ENCODE results near the gene USP13.

USP13 gene

DNA sequence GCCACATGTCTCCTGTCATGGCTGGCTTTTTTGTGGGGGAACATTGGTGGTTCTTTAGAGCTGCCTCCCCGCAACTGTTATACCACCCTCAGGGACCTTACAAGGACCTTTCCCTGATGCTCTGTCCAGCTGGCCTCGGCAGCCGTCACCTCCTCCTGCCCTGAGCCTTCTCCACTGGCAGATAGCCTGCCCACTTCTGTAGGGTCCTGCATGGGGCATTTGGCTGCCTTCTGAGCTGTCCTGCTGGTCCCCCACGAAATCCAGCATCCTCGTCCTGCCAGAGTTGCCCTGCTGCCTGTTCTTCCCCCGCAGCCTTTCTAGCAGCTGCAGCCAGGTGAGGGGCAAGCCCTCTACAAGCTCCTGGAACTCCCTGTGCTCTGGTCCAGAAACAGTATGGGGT lies 86.2 kb downstream of the USP13 start:
- H3K36me3 ChIP-seq (ENCODE audit: insufficient read depth, low read length): peaks cover 52% of the 10 kb centered on the region
- WGBS: 94% methylated on average over 6 of the region's 6 CpGs

DNA sequence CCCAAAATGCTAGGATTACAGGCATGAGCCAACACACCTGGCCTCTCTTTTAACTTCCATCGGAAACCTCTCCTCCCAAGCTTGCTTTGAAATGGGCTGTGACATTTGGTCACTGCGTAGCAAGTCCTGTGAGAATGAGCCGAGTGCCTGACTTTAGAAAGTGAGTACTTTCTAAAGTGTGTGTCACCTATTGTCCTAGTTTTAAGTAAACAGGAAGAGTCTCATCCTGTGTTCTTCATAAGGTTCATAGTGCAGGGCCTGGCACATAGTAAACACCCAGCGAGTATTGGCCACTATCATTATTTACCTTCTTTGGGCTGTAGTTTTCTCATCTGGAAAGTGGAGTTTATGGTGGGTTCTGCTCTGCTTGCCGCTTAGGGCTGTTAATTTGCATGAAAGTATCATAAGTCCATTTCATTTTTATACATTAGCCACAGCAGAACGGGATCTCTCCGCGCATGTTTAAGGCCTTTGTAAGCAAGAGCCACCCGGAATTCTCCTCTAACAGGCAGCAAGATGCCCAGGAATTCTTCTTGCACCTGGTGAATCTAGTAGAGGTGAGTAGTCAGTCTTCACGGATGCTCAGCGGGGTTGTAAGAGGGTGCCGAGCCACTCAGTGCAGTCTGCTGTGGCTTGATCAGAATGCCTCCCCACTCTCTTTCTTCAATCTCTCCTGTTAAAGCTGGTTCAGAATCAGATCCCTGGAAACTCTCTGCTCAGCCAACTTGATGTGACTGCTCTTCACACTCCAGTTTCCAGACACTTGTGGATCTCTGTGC lies 87.2 kb downstream of the USP13 start:
- no peaks in the 10 kb centered on the region for H3K9me3 ChIP-seq (ENCODE audit: insufficient read depth, low read depth, low read length)
- H3K27me3 ChIP-seq (ENCODE audit: insufficient read depth, low read length): no peaks in the 10 kb centered on the region
- no peak overlapping the region for H3K9ac ChIP-seq (ENCODE audit: low read depth, low read length)
- H3K27ac ChIP-seq (ENCODE audit: low read depth, low read length): no peak overlapping the region
- WGBS: 98% methylated on average over 12 of the region's 12 CpGs
- H3K36me3 ChIP-seq (ENCODE audit: insufficient read depth, low read length): peaks cover 60% of the 10 kb centered on the region
- no peak overlapping the region for H3K4me3 ChIP-seq (ENCODE audit: low read length)
- H3K4me1 ChIP-seq (ENCODE audit: insufficient read depth, low read length): no peaks in the 10 kb centered on the region

More for the DNA sequence above, 86.2 kb downstream of the USP13 start:
- Histone ChIP-seq H3K27me3 (ENCODE audit: insufficient read depth, low read length) (no peaks in the 10 kb centered on the region), H3K4me1 (ENCODE audit: insufficient read depth, low read length) (no peaks in the 10 kb centered on the region), H3K9me3 (ENCODE audit: insufficient read depth, low read depth, low read length) (no peaks in the 10 kb centered on the region), H3K9ac (ENCODE audit: low read depth, low read length) (no peak overlapping the region), H3K27ac (ENCODE audit: low read depth, low read length) (no peak overlapping the region), H3K4me3 (ENCODE audit: low read length) (no peak overlapping the region)

DNA sequence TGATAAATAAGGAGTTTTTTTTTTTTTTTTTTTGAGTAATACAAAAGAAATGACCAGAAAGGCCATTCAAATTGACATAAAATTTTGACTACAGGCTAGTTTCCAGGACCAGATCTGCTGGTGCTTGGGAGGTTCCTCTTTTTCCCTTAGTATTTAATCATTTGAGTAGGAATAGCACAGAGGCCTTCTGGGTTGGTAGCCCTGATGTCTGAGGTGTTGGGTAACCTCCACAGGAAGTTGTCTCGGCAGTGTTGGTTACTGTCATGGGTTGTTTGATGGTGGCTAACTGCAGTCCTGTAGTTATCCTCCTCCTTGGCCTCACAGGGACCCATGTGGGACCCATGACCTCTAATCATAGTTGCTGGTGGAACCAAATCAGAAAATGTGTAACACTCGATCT lies 91.1 kb downstream of the USP13 start:
- WGBS: 93% methylated on average over 2 of the region's 2 CpGs
- Histone ChIP-seq H3K4me3 (ENCODE audit: low read length) (no peak overlapping the region), H3K9me3 (ENCODE audit: insufficient read depth, low read depth, low read length) (no peaks in the 10 kb centered on the region), H3K9ac (ENCODE audit: low read depth, low read length) (no peak overlapping the region), H3K27me3 (ENCODE audit: insufficient read depth, low read length) (no peaks in the 10 kb centered on the region), H3K4me1 (ENCODE audit: insufficient read depth, low read length) (no peaks in the 10 kb centered on the region), H3K27ac (ENCODE audit: low read depth, low read length) (no peak overlapping the region), H3K36me3 (ENCODE audit: insufficient read depth, low read length) (peaks cover 41% of the 10 kb centered on the region)

DNA sequence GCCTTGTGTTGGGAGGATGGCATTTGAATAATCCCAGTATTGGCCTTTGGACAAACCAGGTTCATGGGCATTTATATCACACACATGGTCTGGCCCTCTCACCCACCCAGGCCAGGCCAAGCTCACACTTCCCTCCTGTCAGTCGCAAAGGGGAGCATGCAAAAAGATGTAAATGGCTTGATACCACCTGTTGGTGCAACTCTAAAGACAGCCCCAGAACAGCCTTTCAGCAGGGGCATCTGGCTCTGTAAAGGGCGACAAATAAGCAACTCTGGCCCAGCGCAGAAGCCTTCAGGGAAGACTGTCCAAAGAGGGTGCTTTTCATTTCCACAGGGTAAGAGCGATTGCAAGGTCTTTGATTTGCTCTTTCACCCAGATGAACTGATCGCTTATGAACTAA lies 91.8 kb downstream of the USP13 start:
- Histone ChIP-seq H3K4me3 (ENCODE audit: low read length) (no peak overlapping the region), H3K4me1 (ENCODE audit: insufficient read depth, low read length) (no peaks in the 10 kb centered on the region), H3K9me3 (ENCODE audit: insufficient read depth, low read depth, low read length) (no peaks in the 10 kb centered on the region), H3K27me3 (ENCODE audit: insufficient read depth, low read length) (no peaks in the 10 kb centered on the region), H3K36me3 (ENCODE audit: insufficient read depth, low read length) (peaks cover 38% of the 10 kb centered on the region), H3K27ac (ENCODE audit: low read depth, low read length) (no peak overlapping the region), H3K9ac (ENCODE audit: low read depth, low read length) (no peak overlapping the region)
- WGBS: 90% methylated on average over 5 of the region's 5 CpGs

DNA sequence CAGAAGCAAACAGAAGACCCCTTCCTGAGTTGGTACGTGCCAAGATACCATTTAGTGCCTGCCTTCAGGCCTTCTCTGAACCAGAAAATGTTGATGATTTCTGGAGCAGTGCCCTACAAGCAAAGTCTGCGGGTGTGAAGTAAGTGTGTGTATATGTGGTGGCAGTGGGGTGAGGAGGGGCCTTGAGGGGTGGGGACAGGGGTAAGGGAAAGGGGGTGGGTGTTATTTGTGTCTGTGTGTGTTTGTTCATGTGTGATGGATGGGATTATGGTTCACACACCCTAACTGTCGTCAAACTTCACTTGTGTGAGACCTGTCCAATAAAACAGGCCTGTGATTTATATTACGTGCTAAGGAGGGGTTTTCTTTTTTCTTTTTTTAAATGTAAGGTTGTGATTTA lies 92.2 kb downstream of the USP13 start:
- H3K27me3 ChIP-seq (ENCODE audit: insufficient read depth, low read length): no peaks in the 10 kb centered on the region
- no peak overlapping the region for H3K4me3 ChIP-seq (ENCODE audit: low read length)
- no peaks in the 10 kb centered on the region for H3K9me3 ChIP-seq (ENCODE audit: insufficient read depth, low read depth, low read length)
- H3K9ac ChIP-seq (ENCODE audit: low read depth, low read length): no peak overlapping the region
- H3K36me3 ChIP-seq (ENCODE audit: insufficient read depth, low read length): peaks cover 36% of the 10 kb centered on the region
- WGBS: 96% methylated on average over 3 of the region's 4 CpGs
- H3K4me1 ChIP-seq (ENCODE audit: insufficient read depth, low read length): no peaks in the 10 kb centered on the region
- H3K27ac ChIP-seq (ENCODE audit: low read depth, low read length): no peak overlapping the region

DNA sequence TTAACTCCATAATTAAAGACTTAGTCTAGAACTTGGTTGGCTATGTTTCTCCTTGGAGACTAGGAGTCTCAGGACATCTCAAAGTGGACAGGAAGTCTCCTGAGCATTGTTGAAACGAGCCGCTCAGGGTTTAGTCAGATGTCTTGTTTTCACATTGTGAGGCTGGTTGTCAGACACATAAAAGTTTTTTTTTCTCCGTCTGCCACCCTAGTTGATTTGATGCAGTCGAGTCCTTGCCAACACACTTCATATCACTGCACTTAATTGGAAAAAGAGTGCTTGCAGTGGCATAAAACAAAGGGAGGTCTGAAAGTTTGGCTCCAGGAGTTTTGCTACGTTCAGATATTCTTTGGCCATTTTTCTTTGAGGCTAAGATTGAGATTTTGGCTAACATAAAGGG lies 92.9 kb downstream of the USP13 start:
- H3K9me3 ChIP-seq (ENCODE audit: insufficient read depth, low read depth, low read length): no peaks in the 10 kb centered on the region
- no peak overlapping the region for H3K4me3 ChIP-seq (ENCODE audit: low read length)
- no peak overlapping the region for H3K27ac ChIP-seq (ENCODE audit: low read depth, low read length)
- H3K36me3 ChIP-seq (ENCODE audit: insufficient read depth, low read length): peaks cover 31% of the 10 kb centered on the region
- H3K27me3 ChIP-seq (ENCODE audit: insufficient read depth, low read length): no peaks in the 10 kb centered on the region
- 94% methylated on average over 3 of the region's 5 CpGs for WGBS
- H3K4me1 ChIP-seq (ENCODE audit: insufficient read depth, low read length): no peaks in the 10 kb centered on the region
- no peak overlapping the region for H3K9ac ChIP-seq (ENCODE audit: low read depth, low read length)

DNA sequence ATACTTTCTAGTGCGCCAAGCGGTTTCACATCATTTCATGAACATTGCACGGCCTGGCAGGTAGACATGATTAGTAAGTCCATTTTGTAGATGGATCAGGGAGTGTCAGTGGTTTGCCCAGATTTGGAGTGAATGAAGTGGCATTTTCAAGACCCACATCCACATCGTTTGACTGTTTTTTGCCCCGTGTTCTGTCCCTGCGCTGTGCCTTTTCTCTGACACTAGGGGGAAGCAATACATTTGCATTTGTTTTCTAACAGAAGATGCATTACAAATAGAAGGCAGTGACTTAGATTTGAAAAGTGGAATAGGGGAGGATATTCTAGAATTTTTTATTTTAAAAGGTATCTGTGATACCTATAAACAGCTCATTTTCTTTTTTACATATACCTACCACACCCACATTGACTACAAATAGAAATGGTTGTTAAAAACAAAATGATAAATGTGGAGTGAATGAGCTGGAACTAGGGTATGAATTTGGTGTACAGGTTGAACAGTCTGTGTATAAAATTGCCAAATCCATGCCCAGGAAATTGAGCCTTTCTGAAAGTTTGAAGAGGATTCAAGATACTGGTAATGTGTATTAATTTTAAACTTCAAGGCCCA lies 98.0 kb downstream of the USP13 start:
- Histone ChIP-seq H3K27ac (ENCODE audit: low read depth, low read length) (no peak overlapping the region), H3K4me3 (ENCODE audit: low read length) (no peak overlapping the region), H3K36me3 (ENCODE audit: insufficient read depth, low read length) (peaks cover 17% of the 10 kb centered on the region), H3K4me1 (ENCODE audit: insufficient read depth, low read length) (no peaks in the 10 kb centered on the region; the same call in 1 of the 2 replicates), H3K27me3 (ENCODE audit: insufficient read depth, low read length) (no peaks in the 10 kb centered on the region), H3K9ac (ENCODE audit: low read depth, low read length) (no peak overlapping the region), H3K9me3 (ENCODE audit: insufficient read depth, low read depth, low read length) (no peaks in the 10 kb centered on the region)
- WGBS: 74% methylated on average over 6 of the region's 6 CpGs

DNA sequence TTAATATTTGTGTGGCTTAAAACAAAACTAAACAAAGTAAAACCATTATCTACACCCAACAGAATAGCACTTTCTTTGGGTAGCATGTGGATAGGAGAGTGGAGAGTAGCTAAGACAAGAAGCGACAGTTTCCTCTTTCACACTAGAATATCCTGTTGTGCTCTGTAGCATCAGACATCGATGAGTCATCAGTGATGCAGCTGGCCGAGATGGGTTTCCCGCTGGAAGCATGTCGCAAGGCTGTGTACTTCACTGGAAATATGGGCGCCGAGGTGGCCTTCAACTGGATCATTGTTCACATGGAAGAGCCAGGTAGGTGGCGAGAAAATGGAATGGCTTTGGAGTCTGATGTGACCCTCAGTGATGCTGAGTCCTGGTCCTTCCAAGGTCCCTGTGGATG lies 108.1 kb downstream of the USP13 start:
- H3K36me3 ChIP-seq (ENCODE audit: insufficient read depth, low read length): peaks cover 69% of the 10 kb centered on the region
- no peak overlapping the region for H3K4me3 ChIP-seq (ENCODE audit: low read length)
- 95% methylated on average over 8 of the region's 8 CpGs for WGBS

DNA sequence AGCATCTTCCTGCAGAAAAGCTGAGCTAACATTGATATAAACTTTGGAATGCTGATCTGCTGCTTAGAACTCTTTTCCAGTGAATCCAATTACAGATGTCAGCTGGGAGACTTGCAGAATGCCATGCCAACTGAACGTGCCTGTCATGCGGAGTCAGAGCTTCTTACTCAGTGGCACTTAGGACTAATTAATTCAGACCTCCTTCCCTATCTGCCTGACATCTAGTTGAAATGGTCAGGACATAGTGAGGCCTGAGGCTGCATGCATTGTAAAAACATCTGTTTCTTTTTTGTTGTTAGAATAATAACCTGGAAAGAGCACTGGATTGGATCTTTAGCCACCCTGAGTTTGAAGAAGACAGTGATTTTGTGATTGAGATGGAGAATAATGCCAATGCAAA lies 112.6 kb downstream of the USP13 start:
- Histone ChIP-seq H3K36me3 (ENCODE audit: insufficient read depth, low read length) (peaks cover 78% of the 10 kb centered on the region), H3K27me3 (ENCODE audit: insufficient read depth, low read length) (no peaks in the 10 kb centered on the region), H3K4me1 (ENCODE audit: insufficient read depth, low read length) (no peaks in the 10 kb centered on the region), H3K9ac (ENCODE audit: low read depth, low read length) (no peak overlapping the region), H3K9me3 (ENCODE audit: insufficient read depth, low read depth, low read length) (no peaks in the 10 kb centered on the region), H3K4me3 (ENCODE audit: low read length) (no peak overlapping the region), H3K27ac (ENCODE audit: low read depth, low read length) (no peak overlapping the region)
- WGBS: 95% methylated on average over 2 of the region's 2 CpGs

More for the DNA sequence above, 108.1 kb downstream of the USP13 start:
- H3K4me1 ChIP-seq (ENCODE audit: insufficient read depth, low read length): no peaks in the 10 kb centered on the region
- no peak overlapping the region for H3K27ac ChIP-seq (ENCODE audit: low read depth, low read length)
- no peaks in the 10 kb centered on the region for H3K27me3 ChIP-seq (ENCODE audit: insufficient read depth, low read length)
- no peak overlapping the region for H3K9ac ChIP-seq (ENCODE audit: low read depth, low read length)
- no peaks in the 10 kb centered on the region for H3K9me3 ChIP-seq (ENCODE audit: insufficient read depth, low read depth, low read length)

DNA sequence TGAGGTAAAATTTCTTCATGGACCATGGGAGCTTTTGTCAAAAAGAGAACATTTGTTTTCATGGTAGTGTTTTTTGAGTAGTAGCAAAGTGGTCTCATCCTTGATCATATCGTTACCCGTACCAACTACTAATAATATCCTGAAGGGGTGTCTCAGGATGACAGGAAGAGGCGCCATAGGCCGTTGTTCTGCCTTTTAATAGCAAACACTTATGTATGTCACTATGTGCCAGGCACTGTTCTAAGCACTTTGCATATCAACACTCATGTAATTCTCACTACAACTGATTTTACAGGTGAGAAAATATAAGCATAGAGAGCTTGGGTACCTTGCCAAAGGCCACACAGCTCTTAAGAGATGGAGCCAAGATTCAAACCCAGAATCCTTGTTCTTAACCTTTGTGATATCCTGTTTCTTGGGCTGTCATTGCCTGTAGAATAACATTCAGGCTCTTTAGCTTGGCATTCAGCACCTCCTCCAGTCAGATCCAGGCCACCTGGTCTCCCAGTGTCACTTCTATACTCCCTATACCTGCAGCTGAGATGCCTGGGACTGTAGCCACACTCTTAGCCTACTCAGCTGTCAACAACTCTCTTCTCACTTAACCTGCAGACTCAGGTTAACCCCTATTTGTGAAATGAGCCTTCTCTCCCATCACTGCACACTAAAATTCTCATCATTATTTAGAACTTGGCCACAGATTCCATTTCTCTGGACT lies 113.7 kb downstream of the USP13 start:
- H3K4me1 ChIP-seq (ENCODE audit: insufficient read depth, low read length): peaks cover under 1% of the 10 kb centered on the region; the same call in 1 of the 2 replicates
- no peak overlapping the region for H3K27ac ChIP-seq (ENCODE audit: low read depth, low read length)
- H3K36me3 ChIP-seq (ENCODE audit: insufficient read depth, low read length): peaks cover 68% of the 10 kb centered on the region
- H3K9ac ChIP-seq (ENCODE audit: low read depth, low read length): no peak overlapping the region
- 92% methylated on average over 4 of the region's 4 CpGs for WGBS
- H3K9me3 ChIP-seq (ENCODE audit: insufficient read depth, low read depth, low read length): no peaks in the 10 kb centered on the region
- no peak overlapping the region for H3K4me3 ChIP-seq (ENCODE audit: low read length)
- no peaks in the 10 kb centered on the region for H3K27me3 ChIP-seq (ENCODE audit: insufficient read depth, low read length)

DNA sequence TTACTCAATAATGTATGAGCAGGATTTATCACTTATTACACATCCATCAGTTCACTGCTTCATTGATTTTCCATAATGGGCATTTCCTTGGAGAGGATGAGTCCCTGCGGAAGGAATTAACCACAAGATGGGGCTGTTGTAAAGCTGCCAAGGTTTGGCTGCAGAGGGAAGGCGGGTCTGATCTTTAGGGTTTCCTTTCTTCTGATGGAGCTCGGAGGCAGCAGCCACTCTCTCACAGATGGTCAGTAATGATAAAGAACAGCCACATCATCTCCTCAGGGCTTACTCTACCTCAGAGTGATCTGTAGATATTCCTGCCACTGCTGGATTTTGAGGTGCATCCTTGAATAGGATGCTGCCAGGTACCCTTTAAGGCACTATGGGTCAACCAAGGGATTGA lies 115.2 kb downstream of the USP13 start:
- H3K27ac ChIP-seq (ENCODE audit: low read depth, low read length): no peak overlapping the region
- H3K4me3 ChIP-seq (ENCODE audit: low read length): no peak overlapping the region
- H3K9me3 ChIP-seq (ENCODE audit: insufficient read depth, low read depth, low read length): no peaks in the 10 kb centered on the region
- H3K36me3 ChIP-seq (ENCODE audit: insufficient read depth, low read length): peaks cover 58% of the 10 kb centered on the region
- H3K4me1 ChIP-seq (ENCODE audit: insufficient read depth, low read length): peaks cover 13% of the 10 kb centered on the region
- no peaks in the 10 kb centered on the region for H3K27me3 ChIP-seq (ENCODE audit: insufficient read depth, low read length)
- no peak overlapping the region for H3K9ac ChIP-seq (ENCODE audit: low read depth, low read length)
- WGBS: 48% methylated on average over 3 of the region's 3 CpGs

Measured in HUES64 (cell line).